ENCODE results near the gene KLRK1. TPM values are rescaled to one million over a fixed set of nuclear protein-coding genes. Genes with fewer than 3 reads are reported as not detected.

The KLRK1 gene
- total RNA-seq: not detected in 2 replicates

GRCh38 chr12:10389904-10390303 is at the start of gene KLRK1:
KLRK1 (minus strand) TSS chr12:10390041; CDS start chr12:10388810, 1,231 bp downstream.

GRCh38 chr12:10435816-10436215 is 46.0 kb upstream of the KLRK1 start, which contains the start of gene KLRC2:
KLRC2 (minus strand) TSS chr12:10436010; CDS start chr12:10435986, 24 bp downstream.

GRCh38 chr12:10420334-10420733 is 30.5 kb upstream of the KLRK1 start, which contains the start of gene KLRC3:
KLRC3 (minus strand) TSS chr12:10420595; CDS start chr12:10420550, 45 bp downstream.

DNA sequence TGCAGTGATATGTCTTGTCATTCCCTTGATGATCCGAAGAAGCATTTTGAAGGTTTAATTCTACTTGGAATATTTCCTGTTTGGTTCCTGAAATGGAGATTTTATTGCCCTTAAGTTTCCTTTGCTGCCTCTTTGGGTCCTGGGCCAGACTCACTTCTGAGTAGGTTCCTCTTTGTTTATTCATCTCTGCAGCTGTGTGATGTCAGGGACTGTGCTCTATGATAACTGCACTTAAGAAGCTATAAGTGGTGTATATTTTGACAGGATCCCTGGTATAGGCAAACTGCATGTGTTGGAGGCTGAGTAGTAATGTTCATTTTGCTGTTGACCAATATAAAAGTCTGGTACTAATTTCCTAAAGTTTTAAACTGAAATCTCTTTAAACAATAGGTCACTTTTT is 19.6 kb upstream of the KLRK1 start, which contains the start of gene KLRC4:
TSS of gene KLRC4 (minus strand) at position 366 of the 400 bp plus-strand sequence. CDS start at position 184, 182 bp downstream.

Other genes with a start within 250 kb of the KLRK1 start
- 0.23 and 5.0 TPM in 2 replicates for gene OLR1, start 217.9 kb downstream of the KLRK1 start, total RNA-seq
- gene TMEM52B, start 211.0 kb downstream of the KLRK1 start, total RNA-seq: under 0.01 TPM in 1 of 2 replicates, not detected in the other
- 49.0 and 79.3 TPM in 2 replicates for gene GABARAPL1, start 177.2 kb downstream of the KLRK1 start, total RNA-seq
- 0.14 and 0.30 TPM in 2 replicates for gene KLRD1, start 82.2 kb downstream of the KLRK1 start, total RNA-seq
- not detected in 2 replicates for gene KLRC4, start 19.7 kb upstream of the KLRK1 start, total RNA-seq
- not detected in 2 replicates for gene KLRC3, start 30.6 kb upstream of the KLRK1 start, total RNA-seq
- not detected in 2 replicates for gene KLRC2, start 46.0 kb upstream of the KLRK1 start, total RNA-seq
- not detected in 2 replicates for gene KLRC1, start 63.3 kb upstream of the KLRK1 start, total RNA-seq
- gene EIF2S3B, start 115.8 kb upstream of the KLRK1 start, total RNA-seq: 0.59 and 0.69 TPM in 2 replicates
- gene MAGOHB, start 223.6 kb upstream of the KLRK1 start, total RNA-seq: 21.4 and 22.7 TPM in 2 replicates

Measured in smooth muscle cell of the umbilical artery (primary cell).